WTC11 (cell line): ENCODE data around the gene FSTL3. TPM values are rescaled to one million over a fixed set of nuclear protein-coding genes. Genes with fewer than 3 reads are reported as not detected.

Experiments
- ATAC-seq: fragments of 200-7000 bp; cut with Tn5 transposase; 2 replicates; pipeline ENCODE4 v1.10.0; 2021; ENCODE audit warnings: mild to moderate bottlenecking, moderate library complexity
- CTCF ChIA-PET: fragments of 300-600 bp; sonication (Branson Sonifier 250); formaldehyde crosslinking; loops from one replicate; lab custom pipeline; 2021; ENCODE audit warnings: antibody characterized with exemption; lab: Charles Lee
- POLR2A ChIA-PET: fragments of 350-600 bp; sonication (Branson Sonifier 250); formaldehyde crosslinking; loops from one replicate; lab custom pipeline; 2021; ENCODE audit warnings: antibody characterized with exemption; lab: Charles Lee
- DNase-seq: peaks from one replicate; pipeline ENCODE4 v3.0.0; 2021; ENCODE audit warnings: low spot score
- H3K27ac Mint-ChIP-seq: 2 replicates; pipeline ENCODE4 v1.8.0; 2021; ENCODE audit warnings: mixed read lengths
- H3K27me3 Mint-ChIP-seq: 2 replicates; pipeline ENCODE4 v1.8.0; 2021; ENCODE audit warnings: low read depth, mild to moderate bottlenecking, moderate library complexity, mixed read lengths
- H3K36me3 Mint-ChIP-seq: 2 replicates; pipeline ENCODE4 v1.8.0; 2021; ENCODE audit warnings: mixed read lengths
- H3K4me1 Mint-ChIP-seq: 2 replicates; pipeline ENCODE4 v1.8.0; 2022; ENCODE audit warnings: mixed read lengths
- H3K4me3 Mint-ChIP-seq: 2 replicates; pipeline ENCODE4 v1.8.0; 2021; ENCODE audit warnings: mild to moderate bottlenecking, moderate library complexity, mixed read lengths
- H3K9me3 Mint-ChIP-seq: 2 replicates; pipeline ENCODE4 v1.8.0; 2021; ENCODE audit warnings: mixed read lengths
- CBFB ChIP-seq: sonication (generic); formaldehyde crosslinking; IDR thresholded peaks from 2 replicates; pipeline ENCODE4 v1.8.1; 2022; ENCODE audit warnings: mild to moderate bottlenecking, low read depth, missing genetic modification reagents
- CREB1 ChIP-seq: sonication (generic); formaldehyde crosslinking; IDR thresholded peaks from 2 replicates; pipeline ENCODE4 v1.8.0; 2023; ENCODE audit warnings: mild to moderate bottlenecking, missing genetic modification reagents
- E2F4 ChIP-seq: sonication (generic); formaldehyde crosslinking; IDR thresholded peaks from 2 replicates; pipeline ENCODE4 v1.8.1; 2022; ENCODE audit warnings: low read depth, mild to moderate bottlenecking, moderate library complexity, missing genetic modification reagents, borderline replicate concordance
- E2F5 ChIP-seq: sonication (generic); formaldehyde crosslinking; IDR thresholded peaks from 2 replicates; pipeline ENCODE4 v1.8.1; 2022; ENCODE audit warnings: mild to moderate bottlenecking, moderate library complexity, missing genetic modification reagents
- EMX1 ChIP-seq: fragments of 250-450 bp; sonication (Bioruptor Pico); IDR thresholded peaks from 2 replicates; pipeline ENCODE4 v1.8.0; 2021; ENCODE audit warnings: mild to moderate bottlenecking
- FOXJ3 ChIP-seq: sonication (generic); formaldehyde crosslinking; IDR thresholded peaks from 2 replicates; pipeline ENCODE4 v1.9.0; 2021; ENCODE audit warnings: missing genetic modification reagents, mild to moderate bottlenecking, borderline replicate concordance
- FOXK1 ChIP-seq: sonication (generic); formaldehyde crosslinking; IDR thresholded peaks from 2 replicates; pipeline ENCODE4 v1.8.0; 2022; ENCODE audit warnings: mild to moderate bottlenecking, moderate library complexity, missing genetic modification reagents
- GTF2I ChIP-seq: fragments of 250-450 bp; sonication (Bioruptor Pico); conservative IDR thresholded peaks from 2 replicates; pipeline ENCODE4 v1.4.0; 2021; ENCODE audit warnings: mild to moderate bottlenecking
- HMGA2 ChIP-seq: fragments of 250-450 bp; sonication (Bioruptor Pico); IDR thresholded peaks from 2 replicates; pipeline ENCODE4 v1.4.0; 2021; ENCODE audit warnings: mild to moderate bottlenecking, moderate library complexity
- JAZF1 ChIP-seq: fragments of 250-450 bp; sonication (Bioruptor Pico); IDR thresholded peaks from 2 replicates; pipeline ENCODE4 v1.9.0; 2021; ENCODE audit warnings: moderate library complexity, mild to moderate bottlenecking, inconsistent platforms
- MXD4 ChIP-seq: fragments of 250-450 bp; sonication (Bioruptor Pico); IDR thresholded peaks from 2 replicates; pipeline ENCODE4 v1.8.0; 2021; ENCODE audit warnings: mild to moderate bottlenecking, moderate library complexity, borderline replicate concordance
- NFATC4 ChIP-seq: fragments of 250-450 bp; sonication (Bioruptor Pico); IDR thresholded peaks from 2 replicates; pipeline ENCODE4 v1.9.0; 2021; ENCODE audit warnings: mild to moderate bottlenecking
- NFE2L1 ChIP-seq: sonication (generic); formaldehyde crosslinking; IDR thresholded peaks from 2 replicates; pipeline ENCODE4 v1.8.1; 2023; ENCODE audit warnings: missing genetic modification reagents
- NR3C1 ChIP-seq: sonication (generic); formaldehyde crosslinking; conservative IDR thresholded peaks from 2 replicates; pipeline ENCODE4 v1.8.1; 2023; ENCODE audit warnings: low read depth, mild to moderate bottlenecking, missing genetic modification reagents
- SMAD3 ChIP-seq: sonication (generic); formaldehyde crosslinking; IDR thresholded peaks from 2 replicates; pipeline ENCODE4 v1.8.0; 2022; ENCODE audit warnings: missing genetic modification reagents, mild to moderate bottlenecking, borderline replicate concordance
- SMAD4 ChIP-seq: sonication (generic); formaldehyde crosslinking; IDR thresholded peaks from 2 replicates; pipeline ENCODE4 v1.8.0; 2022; ENCODE audit warnings: mild to moderate bottlenecking, missing genetic modification reagents
- STAT6 ChIP-seq: sonication (generic); formaldehyde crosslinking; conservative IDR thresholded peaks from 2 replicates; pipeline ENCODE4 v1.8.1; 2023; ENCODE audit warnings: mild to moderate bottlenecking, low read depth, missing genetic modification reagents, moderate library complexity
- ZNF232 ChIP-seq: sonication (generic); formaldehyde crosslinking; IDR thresholded peaks from 2 replicates; pipeline ENCODE4 v1.8.0; 2022; ENCODE audit warnings: mild to moderate bottlenecking, missing genetic modification reagents
- ZNF281 ChIP-seq: sonication (generic); formaldehyde crosslinking; IDR thresholded peaks from 2 replicates; pipeline ENCODE4 v1.8.0; 2023; ENCODE audit warnings: mild to moderate bottlenecking, missing genetic modification reagents
- ZNF317 ChIP-seq: sonication (generic); formaldehyde crosslinking; IDR thresholded peaks from 2 replicates; pipeline ENCODE4 v1.8.1; 2023; ENCODE audit warnings: low read depth, mild to moderate bottlenecking, moderate library complexity, missing genetic modification reagents, borderline replicate concordance
- ZNF396 ChIP-seq: fragments of 250-450 bp; sonication (Bioruptor Pico); IDR thresholded peaks from 2 replicates; pipeline ENCODE4 v1.8.0; 2021; ENCODE audit warnings: mild to moderate bottlenecking, moderate library complexity, borderline replicate concordance
- ZNF416 ChIP-seq: fragments of 250-450 bp; sonication (Bioruptor Pico); IDR thresholded peaks from 2 replicates; pipeline ENCODE4 v1.9.0; 2021; ENCODE audit warnings: mild to moderate bottlenecking, inconsistent platforms
- ZNF423 ChIP-seq: fragments of 250-450 bp; sonication (Bioruptor Pico); IDR thresholded peaks from 2 replicates; pipeline ENCODE4 v2.1.2; 2022; ENCODE audit warnings: mild to moderate bottlenecking, moderate library complexity
- ZNF512 ChIP-seq: sonication (generic); formaldehyde crosslinking; IDR thresholded peaks from 2 replicates; pipeline ENCODE4 v1.8.1; 2022; ENCODE audit warnings: missing genetic modification reagents, borderline replicate concordance
- total RNA-seq: library from RNA; stranded (reverse); gene quantifications from 3 replicates; pipeline ENCODE4 v1.2.3, GENCODE V29; 2021

The FSTL3 gene
- total RNA-seq, 1 experiment from 2014 or later: 8.7 TPM

GRCh38 chr19:648305-648704 lies 27.9 kb upstream of the FSTL3 start:
- no peaks in the 10 kb centered on the region for H3K27me3 Mint-ChIP-seq

GRCh38 chr19:648904-649801 lies 27.0 kb upstream of the FSTL3 start:
- H3K27ac Mint-ChIP-seq: no peak overlapping the region
- CTCF ChIA-PET: no interaction called here
- TF ChIP-seq FOXK1 (no peak), ZNF317 (no peak), FOXJ3 (CRISPR knock-in tag) (no peak), CBFB (CRISPR knock-in tag) (no peak), STAT6 (CRISPR knock-in tag) (no peak), ZNF232 (CRISPR knock-in tag) (no peak)
- TF ChIP-seq, all 79 proteins: peak for 0

More at GRCh38 chr19:648305-648704, 27.9 kb upstream of the FSTL3 start:
- ChIA-PET CTCF (no interaction called here), POLR2A (no interaction called here)
- no peak for TF ChIP-seq NFATC4 (CRISPR knock-in tag)
- no peak for TF ChIP-seq SMAD3 (CRISPR knock-in tag)
- TF ChIP-seq CREB1 (CRISPR knock-in tag): no peak
- no peak for TF ChIP-seq MXD4
- TF ChIP-seq NFE2L1 (CRISPR knock-in tag): no peak
- no peak for TF ChIP-seq ZNF512 (CRISPR knock-in tag)
- no peak for TF ChIP-seq E2F4 (CRISPR knock-in tag)
- TF ChIP-seq HMGA2 (CRISPR knock-in tag): no peak
- TF ChIP-seq SMAD4 (CRISPR knock-in tag): no peak
- TF ChIP-seq ZNF396: no peak
- TF ChIP-seq JAZF1 (CRISPR knock-in tag): no peak
- TF ChIP-seq ZNF423 (CRISPR knock-in tag): no peak
- no peak for TF ChIP-seq ZNF416 (CRISPR knock-in tag)
- TF ChIP-seq FOXJ3 (CRISPR knock-in tag): no peak
- no peak for TF ChIP-seq NR3C1 (CRISPR knock-in tag)
- TF ChIP-seq FOXK1: no peak
- no peak for TF ChIP-seq GTF2I
- no peak for TF ChIP-seq ZNF281 (CRISPR knock-in tag)
- no peak for TF ChIP-seq E2F5 (CRISPR knock-in tag)
- no peak for TF ChIP-seq EMX1 (CRISPR knock-in tag)
- ATAC-seq (no peak), DNase-seq (no peak)
- Mint-ChIP-seq H3K36me3 (no peaks in the 10 kb centered on the region; the same call in 1 of the 2 replicates), H3K9me3 (no peaks in the 10 kb centered on the region), H3K27ac (no peak overlapping the region), H3K4me1 (no peaks in the 10 kb centered on the region), H3K4me3 (no peak overlapping the region)

More at GRCh38 chr19:648904-649801, 27.0 kb upstream of the FSTL3 start:
- POLR2A ChIA-PET: no interaction called here
- H3K9me3 Mint-ChIP-seq: no peaks in the 10 kb centered on the region
- no peaks in the 10 kb centered on the region; the same call in 1 of the 2 replicates for H3K36me3 Mint-ChIP-seq
- no peaks in the 10 kb centered on the region for H3K4me1 Mint-ChIP-seq
- no peak for ATAC-seq
- DNase-seq: no peak
- H3K4me3 Mint-ChIP-seq: no peak overlapping the region
- H3K27me3 Mint-ChIP-seq: no peaks in the 10 kb centered on the region
